AG04450 (cell line): ENCODE data around the gene TGM1. TPM values are rescaled to one million over a fixed set of nuclear protein-coding genes. Genes with fewer than 3 reads are reported as not detected.

Experiments
- CTCF ChIA-PET: fragments of 300-600, 350-600 bp; formaldehyde crosslinking; extraction: SDS; loops from one replicate; lab custom pipeline; 2022; ENCODE audit warnings: antibody characterized with exemption, inconsistent platforms; lab: Charles Lee
- POLR2A ChIA-PET: fragments of 350-600 bp; formaldehyde crosslinking; extraction: SDS; loops from one replicate; lab custom pipeline; 2021; ENCODE audit warnings: antibody characterized with exemption, inconsistent platforms; lab: Yijun Ruan, JAX
- DNase-seq: peaks from one replicate; pipeline ENCODE4 v3.0.0-alpha.2; 2011; ENCODE audit warnings: low read depth, low spot score
- H3K27ac ChIP-seq: one replicate; pipeline ENCODE4 v1.5.1; 2012; ENCODE audit warnings: low read depth, low read length, control low read depth
- H3K27me3 ChIP-seq: one replicate; pipeline ENCODE4 v1.6.0; 2012; ENCODE audit warnings: low read length; ENCODE audit not compliant: control insufficient read depth, insufficient read depth
- H3K4me3 ChIP-seq: 2 replicates; pipeline ENCODE4 v1.5.1; 2011; ENCODE audit warnings: mild to moderate bottlenecking, low read depth, low read length, control low read depth
- H3K9me3 ChIP-seq: 2 replicates; pipeline ENCODE4 v1.5.1; 2012; ENCODE audit warnings: low read length; ENCODE audit not compliant: control insufficient read depth, insufficient read depth
- CTCF ChIP-seq: IDR thresholded peaks from 2 replicates; pipeline ENCODE4 v1.5.1; 2011; ENCODE audit warnings: low read depth, low read length, control low read depth, inconsistent platforms
- polyA plus RNA-seq: library from polyadenylated mRNA; depleted of rRNA; stranded (reverse); fragments of >200 nt; gene quantifications from 2 replicates; pipeline ENCODE4 v1.2.3, GENCODE V29; 2011

The TGM1 gene
- polyA plus RNA-seq, 1 experiment = 0.97 TPM

GRCh38 chr14:24232645-24233537 lies 30.1 kb downstream of the TGM1 start, which contains the start of gene GMPR2:
TSS of gene GMPR2 (plus strand) at chr14:24232929. CDS start at chr14:24233254, 325 bp downstream.
- no peak for DNase-seq
- POLR2A ChIA-PET = interaction anchor here (0.9 kb wide), 1 partner anchor 9 kb away, joined by 7 read pairs; the partner anchor contains the start of gene TINF2
- TF ChIP-seq CTCF = no peak
- no peaks in the 10 kb centered on the region; the same call in 1 of the 2 replicates for H3K9me3 ChIP-seq
- H3K4me3 ChIP-seq = peak within 1 kb of the TSS; percentile 95
- peak within 1 kb of the TSS; percentile 90 for H3K27ac ChIP-seq
- CTCF ChIA-PET = interaction anchor here (0.6 kb wide), 1 partner anchor 1149 kb away, joined by 8 read pairs; no protein-coding TSS in a partner anchor
- H3K27me3 ChIP-seq = no peaks in the 10 kb centered on the region

GRCh38 chr14:24232121-24232644 lies 30.8 kb downstream of the TGM1 start, which contains the start of gene NEDD8:
TSS of gene NEDD8 (minus strand) at chr14:24232367. CDS start at chr14:24232267, 100 bp downstream.
- CTCF ChIA-PET = no interaction called here
- Histone ChIP-seq H3K27me3 (no peaks in the 10 kb centered on the region), H3K27ac (peak within 1 kb of the TSS; percentile 90), H3K9me3 (no peaks in the 10 kb centered on the region; the same call in 1 of the 2 replicates), H3K4me3 (peak within 1 kb of the TSS; percentile 95)
- no peak for TF ChIP-seq CTCF
- POLR2A ChIA-PET = interaction anchor here (0.9 kb wide), 1 partner anchor 10 kb away, joined by 7 read pairs; the partner anchor contains the start of gene TINF2
- peak; percentile 86 for DNase-seq

GRCh38 chr14:24231263-24232120 lies 31.5 kb downstream of the TGM1 start:
- no peak for TF ChIP-seq CTCF
- Histone ChIP-seq H3K27me3 (no peaks in the 10 kb centered on the region), H3K9me3 (no peaks in the 10 kb centered on the region; the same call in 1 of the 2 replicates), H3K4me3 (peak overlapping the region; percentile 95), H3K27ac (peak overlapping the region; percentile 90)
- ChIA-PET POLR2A (interaction anchor here (0.9 kb wide), 1 partner anchor 16 kb away, joined by 3 read pairs; the partner anchor contains the start of gene MDP1), CTCF (interaction anchor here (0.6 to 1.0 kb wide), 6 partner anchors 11 to 205 kb away, joined by 3 to 8 read pairs (median 3); partner anchors contain the start of genes CIDEB and TINF2)
- DNase-seq = no peak

- ChIA-PET CTCF (interaction anchor here (0.6 to 2.3 kb wide), 5 partner anchors 14 to 95 kb away, joined by 3 to 11 read pairs (median 5); partner anchors contain the start of genes CIDEB, EMC9, IRF9 and TINF2), POLR2A (interaction anchor here (2.0 kb wide), 1 partner anchor 14 kb away, joined by 4 read pairs; the partner anchor contains the start of gene TINF2)
- Histone ChIP-seq H3K27me3 (no peaks in the 10 kb centered on the region), H3K27ac (no peak overlapping the region), H3K4me3 (no peak overlapping the region), H3K9me3 (no peaks in the 10 kb centered on the region; the same call in 1 of the 2 replicates)
- no peak for TF ChIP-seq CTCF
- DNase-seq = no peak
Measured at GRCh38 chr14:24228902-24229301, 34.1 kb downstream of the TGM1 start.
